CD4-positive, alpha-beta T cell treated with Interleukin-2 at 100 ng/mL for 4 hours (primary cell): Measurements from ENCODE around the gene AKR1C8.

Source experiments
- DNase-seq: peaks from one replicate; pipeline ENCODE4 v3.0.0-alpha.2; 2020; ENCODE audit warnings: low spot score

The AKR1C8 gene

DNA sequence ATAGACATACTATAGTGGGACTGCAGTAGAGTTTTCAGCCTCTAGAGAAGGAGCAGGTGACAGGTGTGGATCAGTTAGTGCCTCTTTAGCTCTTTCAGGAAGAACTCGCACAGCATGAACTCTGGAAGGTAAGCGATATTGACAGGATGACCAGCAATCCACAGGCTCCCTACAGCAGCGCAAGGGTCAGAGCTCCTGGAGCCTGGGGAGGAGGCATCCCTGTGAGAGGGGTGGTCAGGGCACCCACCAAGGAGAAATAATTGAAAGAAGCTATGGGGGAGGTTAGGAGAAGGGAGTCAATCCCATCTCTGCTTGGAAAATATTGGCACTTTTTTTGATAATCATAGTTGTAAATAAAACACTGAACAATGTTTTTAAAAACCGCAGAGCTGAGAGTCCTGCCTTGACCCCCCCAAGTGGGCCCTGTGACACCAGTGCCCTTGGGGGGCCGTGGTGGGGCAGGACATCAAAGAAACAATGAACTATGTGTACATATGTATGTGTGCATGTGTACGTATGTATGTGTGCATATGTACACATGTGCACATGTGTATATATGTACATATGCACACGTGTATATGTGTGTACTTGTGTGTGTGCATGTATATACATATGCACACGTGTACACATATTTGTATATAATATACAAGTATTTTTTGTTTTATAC, 77.0 kb downstream of the AKR1C8 start:
- no peak for DNase-seq

DNA sequence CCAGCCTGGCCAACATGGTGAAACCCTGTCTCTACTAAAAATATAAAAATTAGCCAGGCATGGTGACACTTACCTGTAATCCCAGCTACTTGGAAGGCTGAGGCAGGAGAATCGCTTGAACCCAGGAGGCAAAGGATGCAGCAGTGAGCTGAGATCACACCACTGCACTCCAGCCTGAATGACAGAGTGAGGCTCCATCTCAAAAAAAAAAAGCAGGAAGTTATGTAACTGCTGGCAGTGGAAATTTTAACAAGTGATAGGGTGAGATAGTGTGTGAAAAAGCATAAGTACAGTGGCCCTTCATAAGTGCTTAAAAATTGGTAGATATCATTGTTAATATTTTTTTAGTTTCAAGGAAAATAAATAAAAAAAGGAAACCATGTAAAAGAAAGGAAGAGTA, 78.4 kb downstream of the AKR1C8 start:
- no peak for DNase-seq

DNA sequence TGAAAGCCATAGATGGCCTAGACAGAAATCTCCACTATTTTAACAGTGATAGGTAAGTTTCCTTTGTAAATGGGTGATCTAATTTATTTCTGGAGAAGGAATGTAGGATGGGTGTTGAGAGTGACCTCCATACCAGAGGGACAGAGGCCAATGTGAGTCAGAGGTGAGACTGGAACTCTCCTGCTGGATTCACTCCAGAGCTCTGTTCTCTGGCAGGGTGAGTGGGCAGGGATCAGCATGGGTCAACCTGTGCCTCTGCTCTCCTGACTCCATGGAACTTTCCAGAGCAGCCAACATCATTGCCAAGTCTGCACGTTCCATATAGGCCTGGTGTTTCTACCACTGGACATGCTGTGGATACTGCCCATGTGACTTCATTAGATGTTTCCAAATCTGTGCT, 79.3 kb downstream of the AKR1C8 start:
- DNase-seq = no peak
